Chondrocyte (in vitro differentiated cells): ENCODE results near the gene CDC25B. TPM values are rescaled to one million over a fixed set of nuclear protein-coding genes. Genes with fewer than 3 reads are reported as not detected.
A peak's percentile ranks its signal among the peaks of the same experiment; 100 is the strongest.
"Not testable (repeated sequence)": the region's sequence is repeated elsewhere in the genome, so short reads cannot be mapped to it uniquely, and the experiment has no call there.

Experiments
- DNase-seq: peaks from one replicate; pipeline ENCODE4 v3.0.0; 2021; ENCODE audit warnings: mixed read lengths, low spot score
- H3K27ac Mint-ChIP-seq: one replicate; pipeline ENCODE4 v1.8.0; 2021; ENCODE audit warnings: mild to moderate bottlenecking, moderate library complexity, mixed read lengths; ENCODE audit not compliant: unreplicated experiment
- H3K27me3 Mint-ChIP-seq: 2 replicates; pipeline ENCODE4 v1.8.0; 2021; ENCODE audit warnings: low read depth, mixed read lengths
- H3K36me3 Mint-ChIP-seq: 2 replicates; pipeline ENCODE4 v1.8.0; 2021; ENCODE audit warnings: low read depth, mixed read lengths
- H3K4me1 Mint-ChIP-seq: 2 replicates; pipeline ENCODE4 v1.8.0; 2021; ENCODE audit warnings: low read depth, mild to moderate bottlenecking, mixed read lengths
- H3K4me3 Mint-ChIP-seq: one replicate; pipeline ENCODE4 v1.8.0; 2021; ENCODE audit warnings: mild to moderate bottlenecking, moderate library complexity, mixed read lengths; ENCODE audit not compliant: unreplicated experiment
- H3K9me3 Mint-ChIP-seq: 2 replicates; pipeline ENCODE4 v1.8.0; 2021; ENCODE audit warnings: low read depth, mixed read lengths
- total RNA-seq: library from RNA; stranded (reverse); gene quantifications from 3 replicates; pipeline ENCODE4 v1.2.1, GENCODE V29; 2021
- TF ChIP-seq, protein P1 (sequence below): fragments of 200-600 bp; sonication (generic); IDR thresholded peaks from 2 replicates; pipeline ENCODE4 v1.5.0; 2021; ENCODE audit warnings: antibody characterized with exemption, mild to moderate bottlenecking, moderate library complexity

CDC25B gene
- total RNA-seq, 1 donor from 2014 or later = 60.1 TPM

DNA sequence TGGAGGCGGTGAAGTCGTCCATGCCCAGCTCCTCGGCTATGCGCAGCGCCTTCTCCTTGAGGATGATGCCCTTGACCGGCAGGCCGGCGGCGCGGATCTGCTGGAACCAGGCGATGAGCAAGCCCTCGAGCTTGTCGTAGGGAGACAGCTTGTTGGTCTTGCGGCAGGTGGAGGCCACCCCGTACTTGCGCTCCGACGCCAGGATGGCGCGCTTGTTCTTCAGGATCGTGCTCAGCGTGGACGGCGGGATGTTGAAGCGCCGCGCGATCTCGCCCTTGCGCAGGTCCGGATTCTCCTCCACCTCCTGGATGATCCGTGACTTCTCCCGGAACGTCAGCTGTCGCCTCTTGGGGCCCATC lies 10.0 kb upstream of the CDC25B start:
- H3K36me3 Mint-ChIP-seq = no peaks in the 10 kb centered on the region
- H3K4me1 Mint-ChIP-seq = peaks cover 42% of the 10 kb centered on the region
- TF ChIP-seq, protein P1, sequence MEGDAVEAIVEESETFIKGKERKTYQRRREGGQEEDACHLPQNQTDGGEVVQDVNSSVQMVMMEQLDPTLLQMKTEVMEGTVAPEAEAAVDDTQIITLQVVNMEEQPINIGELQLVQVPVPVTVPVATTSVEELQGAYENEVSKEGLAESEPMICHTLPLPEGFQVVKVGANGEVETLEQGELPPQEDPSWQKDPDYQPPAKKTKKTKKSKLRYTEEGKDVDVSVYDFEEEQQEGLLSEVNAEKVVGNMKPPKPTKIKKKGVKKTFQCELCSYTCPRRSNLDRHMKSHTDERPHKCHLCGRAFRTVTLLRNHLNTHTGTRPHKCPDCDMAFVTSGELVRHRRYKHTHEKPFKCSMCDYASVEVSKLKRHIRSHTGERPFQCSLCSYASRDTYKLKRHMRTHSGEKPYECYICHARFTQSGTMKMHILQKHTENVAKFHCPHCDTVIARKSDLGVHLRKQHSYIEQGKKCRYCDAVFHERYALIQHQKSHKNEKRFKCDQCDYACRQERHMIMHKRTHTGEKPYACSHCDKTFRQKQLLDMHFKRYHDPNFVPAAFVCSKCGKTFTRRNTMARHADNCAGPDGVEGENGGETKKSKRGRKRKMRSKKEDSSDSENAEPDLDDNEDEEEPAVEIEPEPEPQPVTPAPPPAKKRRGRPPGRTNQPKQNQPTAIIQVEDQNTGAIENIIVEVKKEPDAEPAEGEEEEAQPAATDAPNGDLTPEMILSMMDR = no peak
- no peak for DNase-seq
- no peaks in the 10 kb centered on the region for H3K27me3 Mint-ChIP-seq
- no peaks in the 10 kb centered on the region for H3K9me3 Mint-ChIP-seq
- H3K27ac Mint-ChIP-seq = peak overlapping the region; percentile 86
- H3K4me3 Mint-ChIP-seq = peak overlapping the region; percentile 83

GRCh38 chr20:3786665-3787323 lies 9.3 kb upstream of the CDC25B start, which contains the start of gene CENPB:
Gene CENPB, minus strand, starts transcription at chr20:3786740. Its CDS starts 257 bp downstream, at chr20:3786483.
- H3K36me3 Mint-ChIP-seq = no peaks in the 10 kb centered on the region
- no peak for DNase-seq
- peak within 1 kb of the TSS; percentile 86 for H3K27ac Mint-ChIP-seq
- H3K27me3 Mint-ChIP-seq = no peaks in the 10 kb centered on the region
- TF ChIP-seq, protein P1 = peak; percentile 91
- H3K4me1 Mint-ChIP-seq = peaks cover 35% of the 10 kb centered on the region
- H3K9me3 Mint-ChIP-seq = no peaks in the 10 kb centered on the region
- peak within 1 kb of the TSS; percentile 83 for H3K4me3 Mint-ChIP-seq

DNA sequence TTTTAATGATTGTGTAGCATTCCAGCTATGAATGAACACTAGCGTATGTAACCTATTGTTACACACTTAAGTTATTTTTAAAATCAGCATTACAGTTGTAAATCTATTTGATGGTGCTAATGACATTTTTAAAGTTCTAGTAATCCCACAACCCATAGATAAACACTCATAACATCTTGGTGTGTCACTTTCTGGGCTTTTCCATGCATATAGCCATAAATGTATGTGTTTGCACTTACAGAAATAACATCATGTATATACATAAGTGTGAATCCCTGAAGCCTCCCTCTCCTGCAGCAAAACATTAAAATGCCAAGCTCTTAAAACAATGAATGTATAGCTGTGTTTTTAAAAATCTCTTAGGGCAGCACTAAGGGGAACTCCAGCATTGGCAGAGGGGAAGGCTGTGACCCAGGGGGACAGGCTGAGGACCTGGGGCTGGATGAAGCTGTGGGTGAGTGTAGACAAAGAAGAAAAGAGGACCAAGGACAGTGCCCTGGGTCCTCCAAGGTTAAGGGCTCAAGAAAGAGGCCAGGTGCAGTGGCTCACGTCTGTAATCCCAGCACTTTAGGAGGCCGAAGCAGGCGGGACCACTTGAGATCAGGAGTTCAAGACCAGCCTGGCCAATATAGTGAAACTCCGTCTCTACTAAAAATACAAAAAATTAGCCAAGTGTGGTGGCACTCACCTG lies 8.6 kb upstream of the CDC25B start:
- H3K4me1 Mint-ChIP-seq = peaks cover 34% of the 10 kb centered on the region
- peak overlapping the region; percentile 36 for H3K4me3 Mint-ChIP-seq
- no peak for DNase-seq
- no peaks in the 10 kb centered on the region for H3K36me3 Mint-ChIP-seq
- no peaks in the 10 kb centered on the region for H3K9me3 Mint-ChIP-seq
- TF ChIP-seq, protein P1 = no peak
- H3K27me3 Mint-ChIP-seq = no peaks in the 10 kb centered on the region
- peak overlapping the region; percentile 76 for H3K27ac Mint-ChIP-seq

- Mint-ChIP-seq H3K27me3 (no peaks in the 10 kb centered on the region), H3K4me3 (no peak overlapping the region), H3K36me3 (no peaks in the 10 kb centered on the region), H3K27ac (no peak overlapping the region), H3K9me3 (no peaks in the 10 kb centered on the region), H3K4me1 (peaks cover 24% of the 10 kb centered on the region)
- TF ChIP-seq, protein P1 = no peak
- no peak for DNase-seq
These were observed 7.4 kb upstream of the CDC25B start for GRCh38 chr20:3788685-3789155.

DNA sequence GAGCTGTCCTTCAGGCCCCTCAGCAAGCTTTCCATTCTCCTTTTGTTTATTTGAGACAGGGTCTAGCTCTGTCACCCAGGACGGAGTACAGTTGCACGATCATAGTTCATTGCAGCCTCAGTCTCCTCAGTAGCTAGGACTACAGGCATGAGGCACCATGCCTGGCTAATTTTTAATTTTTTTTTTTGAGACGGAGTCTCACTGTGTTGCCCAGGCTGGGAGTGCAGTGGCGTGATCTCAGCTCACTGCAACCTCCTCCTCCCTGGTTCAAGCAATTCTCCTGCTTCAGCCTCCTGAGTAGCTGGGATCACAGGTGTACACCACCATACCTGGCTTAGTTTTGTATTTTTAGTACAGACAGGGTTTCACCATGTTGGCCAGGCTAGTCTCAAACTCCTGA lies 6.9 kb upstream of the CDC25B start:
- peaks cover 21% of the 10 kb centered on the region for H3K4me1 Mint-ChIP-seq
- not testable (repeated sequence) for DNase-seq, H3K27ac Mint-ChIP-seq, H3K9me3 Mint-ChIP-seq, H3K4me3 Mint-ChIP-seq, H3K27me3 Mint-ChIP-seq, H3K36me3 Mint-ChIP-seq

- H3K4me3 Mint-ChIP-seq, H3K9me3 Mint-ChIP-seq, H3K27ac Mint-ChIP-seq, H3K36me3 Mint-ChIP-seq, DNase-seq, H3K27me3 Mint-ChIP-seq: not testable (repeated sequence)
- H3K4me1 Mint-ChIP-seq = peaks cover 35% of the 10 kb centered on the region
These were observed 1.9 kb upstream of the CDC25B start for GRCh38 chr20:3794168-3794567.
